Dedifferentiated amniotic fluid mesenchymal stem cell (primary cell): Measurements from ENCODE around the gene SLC6A6.

Source experiments
- DNase-seq: peaks from one replicate; pipeline ENCODE4 v3.0.0-alpha.2; 2016; ENCODE audit errors: extremely low spot score

Gene SLC6A6

GRCh38 chr3:14522129-14522691, 119.8 kb downstream of the SLC6A6 start:
- no peak for DNase-seq

- DNase-seq, result no peak
Measured at GRCh38 chr3:14522768-14523167, 120.4 kb downstream of the SLC6A6 start.

GRCh38 chr3:14523792-14524191, 121.4 kb downstream of the SLC6A6 start:
- peak; percentile 52 for DNase-seq

GRCh38 chr3:14524311-14524711, 121.9 kb downstream of the SLC6A6 start:
- DNase-seq, result no peak

- no peak for DNase-seq
Measured at GRCh38 chr3:14524920-14525660, 122.7 kb downstream of the SLC6A6 start.

GRCh38 chr3:14525685-14526631, 123.6 kb downstream of the SLC6A6 start:
- peak; percentile 48 for DNase-seq

GRCh38 chr3:14528081-14528480, 125.7 kb downstream of the SLC6A6 start:
- no peak for DNase-seq

- no peak for DNase-seq
Measured at GRCh38 chr3:14531856-14532395, 129.5 kb downstream of the SLC6A6 start.

DNA sequence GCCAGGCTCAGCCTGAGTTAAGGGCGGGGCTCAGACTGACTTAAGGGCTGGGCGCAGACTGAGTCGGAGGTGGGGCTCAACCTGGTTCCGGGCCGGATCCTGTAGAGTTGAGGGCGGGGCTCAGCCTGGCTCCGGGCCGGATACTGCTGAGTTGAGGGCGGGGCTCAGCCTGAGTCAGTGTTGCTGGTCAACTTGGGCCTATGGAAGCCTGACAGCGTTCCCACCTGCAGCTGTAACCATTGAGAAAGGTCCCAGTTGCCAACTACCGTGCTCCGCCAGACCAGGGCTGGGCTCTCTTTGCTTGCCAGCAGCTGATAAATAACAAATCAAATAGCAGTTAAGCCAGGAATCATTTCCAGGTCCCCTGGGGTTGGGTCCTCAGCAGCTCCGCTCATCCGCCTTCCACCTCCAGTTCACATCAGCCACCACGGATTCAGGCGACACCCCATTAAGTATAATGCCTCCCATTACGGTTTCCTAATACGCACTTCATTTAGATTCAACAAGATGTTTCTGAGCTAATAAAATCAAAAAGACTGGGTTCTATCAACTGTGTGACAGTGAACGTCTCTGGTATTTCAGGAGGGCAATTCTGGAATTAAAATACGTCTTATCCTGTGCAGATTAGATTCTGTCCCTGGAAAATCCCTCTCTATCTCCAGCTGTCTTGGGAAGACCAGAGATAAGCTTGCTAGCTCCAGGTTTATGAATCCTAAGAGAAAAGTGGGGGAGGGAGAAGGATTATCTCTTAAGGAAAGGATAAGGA, 130.5 kb downstream of the SLC6A6 start:
- no peak for DNase-seq

GRCh38 chr3:14533457-14533958, 131.1 kb downstream of the SLC6A6 start:
- DNase-seq, result no peak

DNA sequence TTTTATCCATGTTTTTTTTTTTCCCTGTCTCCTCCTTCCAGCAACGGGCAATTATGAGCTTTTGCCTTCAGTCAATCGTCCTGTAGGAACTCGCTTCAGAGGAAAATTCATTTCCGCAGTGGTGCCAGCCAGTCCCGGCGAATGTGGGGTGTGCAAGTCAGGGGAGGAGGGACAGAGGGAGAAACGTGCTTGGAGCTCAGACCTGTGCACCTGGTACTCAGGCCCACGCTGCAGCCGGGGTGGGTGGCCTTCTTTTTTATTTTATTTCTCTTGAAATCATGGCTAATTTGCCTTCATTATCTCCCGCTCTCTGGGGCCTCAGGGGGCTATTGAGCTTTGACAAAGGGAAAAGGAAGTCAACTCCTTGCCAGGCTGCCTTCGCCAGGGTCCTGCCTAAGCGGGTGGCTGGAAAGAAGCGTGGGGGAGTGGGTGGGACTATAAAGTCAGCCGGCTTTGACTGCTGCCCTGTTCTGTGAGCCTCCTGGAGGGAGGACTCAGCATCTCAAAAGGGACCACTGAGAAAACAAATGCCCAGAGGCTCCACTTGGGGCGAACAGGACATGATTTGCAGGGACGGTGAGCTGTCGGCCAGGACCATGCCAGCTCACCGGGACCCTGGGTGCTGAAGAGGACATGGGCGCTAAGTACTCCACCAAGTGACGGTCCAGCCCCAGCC, 132.2 kb downstream of the SLC6A6 start:
- no peak for DNase-seq

DNA sequence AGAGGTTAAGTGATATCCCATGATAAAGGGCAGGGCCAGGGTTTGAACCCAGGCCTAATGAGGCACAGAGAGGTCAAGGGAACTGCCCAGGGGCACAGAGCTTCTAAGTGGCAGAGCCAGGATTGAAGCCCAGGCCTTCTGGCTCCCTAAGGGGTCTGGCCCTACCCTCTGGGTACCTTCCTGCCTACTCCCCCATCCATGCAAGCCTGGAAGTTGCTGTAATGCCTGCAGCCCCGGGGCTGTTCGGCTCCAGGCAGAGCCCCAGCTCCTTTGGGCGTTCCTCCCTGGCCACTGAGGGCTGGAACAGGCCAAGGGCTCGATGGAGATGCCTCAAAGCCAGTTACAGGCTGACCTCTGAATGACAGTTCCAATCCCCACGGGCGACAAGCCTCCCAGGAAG, 133.2 kb downstream of the SLC6A6 start:
- no peak for DNase-seq

- no peak for DNase-seq
Measured at GRCh38 chr3:14536055-14536815, 133.8 kb downstream of the SLC6A6 start.

DNA sequence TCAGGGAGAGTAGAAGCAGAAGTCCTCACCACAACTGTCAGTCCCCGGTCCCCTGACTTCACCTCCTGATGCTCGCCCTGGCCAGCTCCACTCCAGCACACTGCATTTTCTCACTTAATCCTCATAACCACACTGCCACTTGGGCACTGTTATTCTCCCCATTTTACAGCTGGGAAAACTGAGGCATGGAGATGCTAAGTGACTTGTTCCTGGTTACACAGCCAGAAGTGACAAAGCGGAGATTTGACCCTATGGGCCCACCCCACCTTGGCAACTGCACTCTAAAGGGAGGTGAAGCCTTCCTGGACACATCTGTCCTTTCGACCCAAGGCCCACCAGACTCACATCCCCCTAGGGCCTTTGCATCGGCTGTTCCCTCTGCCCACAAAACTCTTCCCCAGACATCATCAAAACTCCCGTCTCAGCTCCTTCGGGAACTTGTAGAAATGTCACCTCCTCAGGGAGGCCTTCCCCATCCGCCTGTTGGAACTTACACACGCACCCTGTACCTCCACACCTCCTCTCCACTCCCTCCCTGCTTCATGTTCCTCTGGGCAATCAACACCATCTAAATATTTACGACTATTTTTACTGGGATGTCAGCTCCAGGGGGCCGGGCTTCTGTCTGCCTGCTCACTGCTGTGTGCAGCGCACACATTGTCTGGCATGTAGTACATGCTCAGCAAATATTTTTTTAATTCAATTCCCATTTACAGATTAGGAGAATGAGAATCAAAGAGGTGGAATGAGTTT, 134.6 kb downstream of the SLC6A6 start:
- no peak for DNase-seq

DNA sequence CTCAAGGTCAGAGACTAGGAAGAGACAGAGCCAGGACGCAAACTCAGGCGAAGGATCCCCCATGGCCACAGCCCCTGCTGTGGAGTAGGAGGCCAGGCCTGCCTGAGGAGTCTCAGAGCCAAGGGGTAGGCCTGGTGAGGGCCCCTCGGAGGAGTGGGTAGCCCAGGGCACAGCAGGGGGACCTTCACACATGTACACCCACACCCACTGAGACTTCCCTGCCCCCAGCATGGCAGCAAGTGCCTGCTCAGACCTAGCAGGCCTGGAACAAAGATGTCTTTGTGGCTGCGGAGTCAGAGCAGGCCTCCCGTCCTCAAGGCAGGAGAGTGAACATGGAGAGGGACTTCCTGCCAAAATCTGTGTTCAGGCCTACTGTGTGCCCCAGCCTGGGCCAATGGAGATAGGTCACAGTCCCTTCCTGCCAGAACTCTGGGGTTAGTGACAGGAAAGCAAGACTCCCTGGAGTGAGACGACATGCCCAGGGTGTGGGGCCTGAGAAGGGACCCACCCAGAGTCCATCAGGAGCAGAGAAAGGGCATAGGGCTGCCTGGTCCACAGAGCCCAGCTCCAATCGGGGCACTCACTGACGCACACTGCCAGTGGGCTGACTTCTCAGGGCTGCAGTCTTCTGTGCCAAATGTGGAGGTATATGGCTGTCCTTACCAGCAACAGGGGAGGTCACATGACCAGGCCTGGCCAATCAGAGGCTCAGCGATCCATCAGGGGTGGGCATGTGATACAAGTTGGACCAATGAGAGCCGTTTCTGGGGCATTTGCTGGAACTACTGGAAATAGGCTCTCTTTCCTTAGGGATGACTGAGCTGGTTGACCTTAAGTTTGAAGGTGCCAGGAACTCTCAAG, 135.4 kb downstream of the SLC6A6 start:
- DNase-seq, result no peak

DNA sequence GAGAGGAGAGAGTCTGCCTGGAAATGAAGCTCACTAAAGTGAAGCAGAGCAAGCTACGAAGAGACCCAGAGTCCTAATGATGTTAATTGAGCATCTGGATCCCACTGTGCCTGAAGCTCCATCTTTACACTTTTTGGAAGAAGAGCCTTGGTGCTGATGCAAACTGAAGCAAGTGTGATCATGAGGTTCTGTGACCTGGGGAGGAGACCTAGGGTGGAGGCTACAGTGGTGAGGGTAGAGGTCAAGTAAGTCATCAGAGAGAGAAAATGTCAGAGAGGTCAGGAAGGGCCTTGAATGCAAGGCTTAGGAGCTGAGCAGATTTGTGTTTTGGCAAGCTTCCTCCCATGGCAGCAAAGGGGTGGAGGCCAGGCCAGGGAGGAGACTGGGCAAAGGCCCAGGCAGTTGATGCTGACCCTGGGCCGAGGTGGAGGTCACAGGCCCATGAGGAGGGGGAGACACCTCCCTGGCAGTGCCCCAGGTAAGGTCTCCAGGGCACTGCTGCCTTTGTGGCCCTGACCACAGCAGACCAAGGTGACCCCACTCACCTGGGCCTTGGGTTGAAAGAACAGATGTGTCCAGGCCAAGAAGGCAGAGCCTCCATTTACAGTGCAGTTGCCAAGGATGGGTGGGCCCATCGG, 136.2 kb downstream of the SLC6A6 start:
- no peak for DNase-seq
